CD4-positive, alpha-beta memory T cell (primary cell): ENCODE results near the gene IPO7. TPM values are rescaled to one million over a fixed set of nuclear protein-coding genes. Genes with fewer than 3 reads are reported as not detected.
"Not testable (repeated sequence)": the region's sequence is repeated elsewhere in the genome, so short reads cannot be mapped to it uniquely, and the experiment has no call there.

ENCODE experiments used
- CTCF ChIA-PET: fragments of 350-600 bp; sonication (Branson Sonifier 250); formaldehyde crosslinking; loops from one replicate; lab custom pipeline; 2021; ENCODE audit warnings: inconsistent platforms; ENCODE audit not compliant: partially characterized antibody; lab: Charles Lee
- POLR2A ChIA-PET: fragments of 350-600 bp; sonication (Branson Sonifier 250); formaldehyde crosslinking; loops from one replicate; lab custom pipeline; 2021; ENCODE audit not compliant: partially characterized antibody; lab: Charles Lee
- DNase-seq, 5 donors: peaks; one replicate each; pipeline versions ENCODE4 v3.0.0 to v3.0.0-alpha.2; 2020 to 2022; ENCODE audit warnings: mixed read lengths in 1 of 5
- H3K27ac ChIP-seq: one replicate; pipeline ENCODE4 v1.7.0; 2013; ENCODE audit warnings: low read depth, low read length
- H3K27me3 ChIP-seq: 2 replicates; pipeline ENCODE4 v1.7.0; 2013; ENCODE audit warnings: mild to moderate bottlenecking, low read length, moderate library complexity; ENCODE audit not compliant: insufficient read depth
- H3K36me3 ChIP-seq: 2 replicates; pipeline ENCODE4 v1.7.0; 2013; ENCODE audit warnings: mild to moderate bottlenecking, low read length, moderate library complexity; ENCODE audit not compliant: insufficient read depth
- H3K4me1 ChIP-seq: 2 replicates; pipeline ENCODE4 v1.7.0; 2013; ENCODE audit warnings: mild to moderate bottlenecking, low read length, moderate library complexity; ENCODE audit not compliant: insufficient read depth
- H3K4me3 ChIP-seq, 2 donors: one replicate each; pipeline ENCODE4 v1.7.0; 2013; ENCODE audit warnings: low read length in 2 of 2, mild to moderate bottlenecking in 1 of 2
- H3K9me3 ChIP-seq, 2 donors: one replicate each; pipeline ENCODE4 v1.7.0; 2013; ENCODE audit warnings: low read length in 2 of 2, control low read depth in 1 of 2; ENCODE audit not compliant: control insufficient read depth in 1 of 2
- H3K27ac Mint-ChIP-seq, 7 donors: one replicate each; pipeline ENCODE4 v1.8.0; 2020 to 2021; ENCODE audit warnings: mixed read lengths in 7 of 7, mild to moderate bottlenecking in 6 of 7, inconsistent platforms in 3 of 7, moderate library complexity in 3 of 7
- H3K27me3 Mint-ChIP-seq, 2 donors: one replicate each; pipeline ENCODE4 v1.8.0; 2020 to 2021; ENCODE audit warnings: mixed read lengths in 2 of 2
- H3K36me3 Mint-ChIP-seq, 2 donors: one replicate each; pipeline ENCODE4 v1.8.0; 2020 to 2021; ENCODE audit warnings: mixed read lengths in 2 of 2, inconsistent platforms in 1 of 2, mild to moderate bottlenecking in 1 of 2
- H3K4me1 Mint-ChIP-seq, 4 donors: one replicate each; pipeline ENCODE4 v1.8.0; 2020 to 2021; ENCODE audit warnings: mixed read lengths in 4 of 4, mild to moderate bottlenecking in 1 of 4
- H3K4me3 Mint-ChIP-seq, 8 donors: one replicate each; pipeline ENCODE4 v1.8.0; 2020 to 2021; ENCODE audit warnings: mixed read lengths in 8 of 8, mild to moderate bottlenecking in 7 of 8, moderate library complexity in 6 of 8, inconsistent platforms in 3 of 8
- H3K9me3 Mint-ChIP-seq, 8 donors: one replicate each; pipeline ENCODE4 v1.8.0; 2020 to 2021; ENCODE audit warnings: mixed read lengths in 8 of 8, mild to moderate bottlenecking in 5 of 8, inconsistent platforms in 3 of 8, moderate library complexity in 1 of 8
- intact Hi-C: fragments of 100-400 bp; cut with micrococcal nuclease; formaldehyde crosslinking; loops from one replicate; pipeline ENCODE4 v1.15.1; 2023
- polyA plus RNA-seq, 2 donors: library from polyadenylated mRNA; unstranded; fragments of 300-500 nt; fragmentation: Illumina TruSeq; gene quantifications; one replicate each; pipeline ENCODE4 v1.2.3, GENCODE V29; 2021
- total RNA-seq, 2 experiments: library from RNA; stranded (reverse); gene quantifications; one replicate each; pipeline ENCODE4 v1.2.3, GENCODE V29; 2021

IPO7 gene
- total and polyA plus RNA-seq, 4 experiments from 2014 or later: 7.9 to 67.0 (median 37.5) TPM

DNA sequence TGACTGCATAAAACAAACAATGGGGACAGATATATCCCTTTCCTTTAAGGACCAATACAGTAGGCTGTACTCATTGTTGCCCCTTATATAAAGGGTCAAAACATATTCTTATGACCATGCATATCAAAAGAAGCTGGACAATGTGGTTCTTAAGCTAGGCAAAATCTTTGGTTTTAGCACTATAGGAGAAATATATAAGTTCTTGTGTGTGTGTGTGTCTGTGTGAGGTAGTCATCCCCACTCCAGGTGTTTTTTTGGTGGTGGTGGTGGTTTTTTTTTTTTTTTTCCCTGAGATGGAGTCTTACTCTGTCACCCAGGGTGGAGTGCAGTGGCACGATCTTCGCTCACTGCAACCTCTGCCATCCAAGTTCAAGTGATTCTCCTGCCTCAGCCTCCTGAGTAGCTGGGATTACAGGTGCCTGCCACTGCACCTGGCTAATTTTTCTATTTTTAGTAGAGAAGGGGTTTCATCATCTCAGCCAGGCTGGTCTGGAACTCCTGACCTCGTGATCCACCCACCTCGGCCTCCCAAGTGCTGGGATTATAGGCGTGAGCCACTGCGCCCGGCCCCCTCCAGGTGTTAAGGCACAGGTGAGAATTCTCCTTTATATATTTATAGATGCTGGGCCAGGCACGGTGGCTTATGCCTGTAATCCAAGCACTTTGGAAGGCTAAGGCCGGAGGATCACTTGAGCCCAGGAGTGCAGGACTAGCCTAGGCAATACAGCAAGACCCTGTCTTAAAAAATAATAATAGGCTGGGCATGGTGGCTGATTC is 64.3 kb downstream of the IPO7 start:
- CTCF ChIA-PET: interaction anchor here (0.9 kb wide), 1 partner anchor 12 kb away, joined by 3 read pairs; the partner anchor contains the start of gene ZNF143

DNA sequence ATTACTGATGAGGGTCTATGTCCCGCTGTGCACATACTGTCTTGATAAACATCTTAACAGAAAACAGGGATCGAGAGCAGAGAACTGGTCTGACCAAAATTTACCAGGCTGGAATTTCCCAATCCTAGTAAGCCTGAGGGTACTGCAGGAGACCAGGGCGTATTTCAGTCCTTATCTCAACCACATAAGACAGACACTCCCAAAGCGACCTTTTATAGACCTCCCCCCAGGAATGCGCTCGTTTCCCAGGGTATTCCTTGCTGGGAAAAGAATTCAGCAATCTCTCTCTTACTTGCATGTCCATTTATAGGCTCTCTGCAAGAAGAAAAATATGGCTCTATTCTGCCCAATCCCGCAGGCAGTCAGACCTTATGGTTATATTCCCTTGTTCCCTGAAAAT is 67.6 kb downstream of the IPO7 start:
- POLR2A ChIA-PET, H3K4me1 ChIP-seq, H3K36me3 ChIP-seq, H3K4me3 Mint-ChIP-seq, intact Hi-C loops, DNase-seq, H3K27ac Mint-ChIP-seq, H3K27me3 Mint-ChIP-seq, H3K36me3 Mint-ChIP-seq, H3K27me3 ChIP-seq, H3K4me3 ChIP-seq, H3K4me1 Mint-ChIP-seq, H3K9me3 ChIP-seq, CTCF ChIA-PET, H3K27ac ChIP-seq: not testable (repeated sequence)
- peaks cover 0 to 21% (median 10%) of the 10 kb centered on the region in 8 donors for H3K9me3 Mint-ChIP-seq

More for the DNA sequence above, 64.3 kb downstream of the IPO7 start:
- Histone ChIP-seq H3K27me3 (no peaks in the 10 kb centered on the region), H3K9me3 (no peaks in the 10 kb centered on the region), H3K4me1 (peaks cover 4% of the 10 kb centered on the region), H3K36me3 (no peaks in the 10 kb centered on the region), H3K4me3 (no peak overlapping the region), H3K27ac (no peak overlapping the region)
- POLR2A ChIA-PET: interaction anchor here (4.2 kb wide), 1 partner anchor 11 kb away, joined by 28 read pairs; the partner anchor contains the start of gene ZNF143
- H3K27ac Mint-ChIP-seq: no peak overlapping the region
- no peak for DNase-seq
- H3K4me3 Mint-ChIP-seq: no peak overlapping the region
- H3K9me3 Mint-ChIP-seq: peaks cover 0 to 21% (median 10%) of the 10 kb centered on the region in 8 donors
- intact Hi-C loops: no loop called here
- peaks cover 3 to 10% (median 6%) of the 10 kb centered on the region in 4 donors for H3K4me1 Mint-ChIP-seq
- H3K27me3 Mint-ChIP-seq: no peaks in the 10 kb centered on the region
- peaks cover 16 to 24% of the 10 kb centered on the region in 2 donors for H3K36me3 Mint-ChIP-seq

DNA sequence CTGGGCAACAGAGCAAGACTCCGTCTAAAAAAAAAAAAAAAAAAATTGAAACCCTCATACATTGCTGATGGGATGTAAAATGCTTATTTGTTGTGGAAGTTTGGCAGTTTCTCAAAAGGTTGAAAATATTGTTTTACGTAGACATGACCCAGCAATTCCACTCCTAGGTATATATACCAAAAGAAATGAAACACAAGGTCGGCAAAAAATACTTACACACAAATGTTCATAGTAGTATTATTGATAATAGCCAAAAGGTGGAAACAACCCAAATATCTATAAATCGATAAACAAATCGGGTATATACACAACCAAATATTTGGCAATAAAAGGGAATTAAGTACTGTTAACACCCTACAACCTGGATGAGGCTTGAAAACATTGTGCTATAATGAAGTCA is 71.3 kb downstream of the IPO7 start:
- H3K36me3 Mint-ChIP-seq: peaks cover 8 to 11% of the 10 kb centered on the region in 2 donors

DNA sequence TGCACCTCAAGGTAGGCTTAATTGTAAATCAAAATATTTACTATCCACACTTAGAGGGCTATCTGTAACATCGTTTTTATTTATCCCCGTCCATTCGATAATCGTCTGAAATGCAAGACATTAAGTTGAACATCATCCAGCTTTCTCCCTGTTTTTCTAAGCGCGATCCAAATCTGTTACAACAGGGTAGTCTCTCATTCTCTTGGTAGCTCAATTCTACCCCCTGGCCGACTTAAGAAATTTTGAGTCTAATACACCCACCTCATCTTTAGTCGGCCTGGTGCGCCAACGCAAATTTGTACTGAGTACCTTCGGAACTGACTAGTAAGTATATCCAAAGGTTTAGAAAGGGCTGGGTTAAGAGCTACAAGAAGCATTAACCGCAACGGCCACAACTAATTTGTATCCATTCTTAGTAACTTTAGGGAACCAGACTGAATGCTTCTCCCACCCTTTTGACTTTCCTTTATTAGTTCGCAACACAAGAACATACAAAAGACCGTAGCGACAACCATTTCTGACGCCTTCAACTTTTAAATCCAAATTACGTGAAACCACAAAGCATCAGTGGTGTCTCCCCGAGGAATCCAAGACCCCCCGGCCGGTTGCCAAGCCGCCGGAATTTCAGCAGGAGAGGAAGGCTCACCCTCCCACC is 75.3 kb downstream of the IPO7 start:
- Mint-ChIP-seq H3K9me3 (no peaks in the 10 kb centered on the region), H3K4me1 (peaks cover 16 to 43% (median 25%) of the 10 kb centered on the region in 4 donors)

More for the DNA sequence above, 71.3 kb downstream of the IPO7 start:
- H3K27ac ChIP-seq: no peak overlapping the region
- peak overlapping the region in 1 of 8 donors; percentile 5 for H3K4me3 Mint-ChIP-seq
- no peaks in the 10 kb centered on the region for H3K9me3 ChIP-seq
- H3K27ac Mint-ChIP-seq: peak overlapping the region in 1 of 7 donors; percentile 51
- H3K27me3 ChIP-seq: no peaks in the 10 kb centered on the region
- POLR2A ChIA-PET: interaction anchor here (0.9 kb wide), 1 partner anchor 492 kb away, joined by 3 read pairs; no protein-coding TSS in a partner anchor
- H3K36me3 ChIP-seq: no peaks in the 10 kb centered on the region
- intact Hi-C loops: no loop called here
- CTCF ChIA-PET: no interaction called here
- no peak overlapping the region for H3K4me3 ChIP-seq
- peaks cover 7% of the 10 kb centered on the region for H3K4me1 ChIP-seq
- H3K4me1 Mint-ChIP-seq: peaks cover 2 to 16% (median 5%) of the 10 kb centered on the region in 4 donors
- no peaks in the 10 kb centered on the region for H3K27me3 Mint-ChIP-seq
- DNase-seq: no peak
- H3K9me3 Mint-ChIP-seq: peaks cover 0 to 15% (median 10%) of the 10 kb centered on the region in 8 donors

DNA sequence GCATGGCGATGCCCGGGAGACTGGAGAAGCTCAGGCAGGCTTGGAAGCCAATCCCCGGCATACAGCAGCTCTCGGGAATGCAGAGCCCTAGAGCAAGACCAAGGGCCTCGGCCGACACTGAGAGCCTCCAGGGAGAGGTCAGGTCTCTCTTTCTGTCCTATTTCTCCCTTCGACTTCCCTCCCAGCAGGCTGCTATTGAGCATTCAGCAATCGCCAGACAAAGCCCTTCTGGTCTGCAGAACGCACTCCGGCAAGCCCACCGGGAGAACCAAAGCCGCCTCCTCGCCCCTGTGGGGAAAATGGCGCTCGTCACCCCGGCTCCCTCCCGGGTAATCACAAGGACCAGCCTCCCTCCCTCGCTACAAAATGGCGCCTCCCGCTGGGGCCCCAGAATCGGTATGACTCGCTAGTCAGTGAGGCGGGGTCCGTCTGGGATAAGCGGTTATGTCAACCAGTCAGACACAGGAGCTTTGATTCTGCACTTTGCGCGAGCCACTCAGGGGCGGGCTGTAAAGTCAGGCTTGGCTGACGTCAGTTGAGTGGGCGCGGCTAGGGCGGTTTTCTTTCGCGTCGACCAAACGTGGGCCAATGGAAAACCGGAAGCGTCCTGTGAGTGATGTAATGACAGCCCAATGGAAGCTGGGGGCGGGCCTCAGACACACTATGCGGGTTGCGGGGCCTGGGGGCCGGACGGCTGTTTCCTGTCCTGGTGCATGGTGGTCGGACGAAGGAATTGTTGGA is 76.0 kb downstream of the IPO7 start, which contains the start of gene ZNF143:
Gene ZNF143 (plus strand): TSS at position 691 of the 741 bp plus-strand sequence. CDS start 10,297 bp downstream, outside the sequence.
- Histone ChIP-seq H3K4me1 (peaks cover 33% of the 10 kb centered on the region), H3K4me3 (peak within 1 kb of the TSS; percentile 88 to 96), H3K36me3 (no peaks in the 10 kb centered on the region), H3K27me3 (no peaks in the 10 kb centered on the region), H3K9me3 (no peaks in the 10 kb centered on the region), H3K27ac (peak within 1 kb of the TSS; percentile 97)
- peak; percentile 99 to 100 (median 100) for DNase-seq
- intact Hi-C loops: loop anchor here (1.0 to 5.0 kb wide), 12 partner anchors 76 to 1396 kb away; partner anchors contain the start of genes DENND5A, EIF4G2, IPO7 and RPL27A
- ChIA-PET POLR2A (interaction anchor here (0.6 to 4.2 kb wide), 59 partner anchors 9 to 1473 kb away, joined by 3 to 70 read pairs (median 5); partner anchors contain the start of genes AKIP1, CTR9, DENND5A and EIF3F), CTCF (interaction anchor here (0.5 to 3.3 kb wide), 11 partner anchors 12 to 545 kb away, joined by 3 to 12 read pairs (median 3); partner anchors contain the start of gene IPO7)
- no peaks in the 10 kb centered on the region for H3K9me3 Mint-ChIP-seq
- peak within 1 kb of the TSS; percentile 93 to 98 (median 97) for H3K4me3 Mint-ChIP-seq
- peaks cover 16 to 43% (median 26%) of the 10 kb centered on the region in 4 donors for H3K4me1 Mint-ChIP-seq
- H3K36me3 Mint-ChIP-seq: peaks cover 3 to 12% of the 10 kb centered on the region in 2 donors
- no peaks in the 10 kb centered on the region for H3K27me3 Mint-ChIP-seq
- H3K27ac Mint-ChIP-seq: peak within 1 kb of the TSS; percentile 98 to 100 (median 99)

More for the DNA sequence above, 75.3 kb downstream of the IPO7 start:
- Histone ChIP-seq H3K4me3 (peak overlapping the region; percentile 75 to 96), H3K36me3 (no peaks in the 10 kb centered on the region), H3K27me3 (no peaks in the 10 kb centered on the region), H3K9me3 (no peaks in the 10 kb centered on the region), H3K4me1 (peaks cover 33% of the 10 kb centered on the region), H3K27ac (peak overlapping the region; percentile 97)
- intact Hi-C loops: loop anchor here (1.0 to 5.0 kb wide), 11 partner anchors 75 to 1397 kb away; partner anchors contain the start of genes DENND5A, EIF4G2, IPO7 and RPL27A
- Mint-ChIP-seq H3K36me3 (peaks cover 3 to 12% of the 10 kb centered on the region in 2 donors), H3K4me3 (peak overlapping the region; percentile 93 to 98 (median 97)), H3K27me3 (no peaks in the 10 kb centered on the region), H3K27ac (peak overlapping the region; percentile 98 to 100 (median 99))
- ChIA-PET CTCF (interaction anchor here (0.7 to 3.3 kb wide), 9 partner anchors 47 to 545 kb away, joined by 3 to 12 read pairs (median 3); partner anchors contain the start of gene IPO7), POLR2A (interaction anchor here (0.6 to 4.2 kb wide), 42 partner anchors 10 to 1473 kb away, joined by 3 to 70 read pairs (median 5); partner anchors contain the start of genes AKIP1, CTR9, DENND5A and EIF3F)
- peak in 2 of 5 donors; percentile 40 to 43 for DNase-seq
